ENCODE measurements around the gene CAMTA1.

Gene CAMTA1

GRCh38 chr1:7438921-7439655 is 653.8 kb downstream of the CAMTA1 start:
- Histone ChIP-seq H3K27ac (ENCODE audit: low read depth, low read length) (no peak overlapping the region), H3K9me2 (replicated peaks; ENCODE audit: insufficient read depth, low read length) (no peaks in the 10 kb centered on the region), H3K4me3 (ENCODE audit: insufficient read depth, low read length, poor library complexity, severe bottlenecking) (no peak overlapping the region), H4K20me1 (ENCODE audit: low read depth, low read length) (no peaks in the 10 kb centered on the region), H2AFZ (ENCODE audit: low read depth, low read length, severe bottlenecking) (no peak overlapping the region), H3K36me3 (ENCODE audit: low read length) (no peaks in the 10 kb centered on the region), H3K9me3 (ENCODE audit: insufficient read depth, low read length) (no peaks in the 10 kb centered on the region), H3K9ac (ENCODE audit: low read length) (no peak overlapping the region), H3K4me2 (ENCODE audit: low read depth, low read length, poor library complexity, severe bottlenecking) (no peak overlapping the region), H3K79me2 (ENCODE audit: insufficient read depth, low read length) (no peaks in the 10 kb centered on the region), H3K27me3 (ENCODE audit: low read length) (no peaks in the 10 kb centered on the region), H3F3A (ENCODE audit: insufficient read depth) (no peaks in the 10 kb centered on the region)
- TF ChIP-seq CTCF (IDR thresholded peaks at IDR 0.05; ENCODE audit: insufficient read depth, low read length, poor library complexity, severe bottlenecking) (no peak), EZH2phosphoT487 (conservative IDR thresholded peaks at IDR 0.05; ENCODE audit: low read length) (no peak)

- Histone ChIP-seq H3K27ac (ENCODE audit: low read depth, low read length) (no peak overlapping the region), H4K20me1 (ENCODE audit: low read depth, low read length) (no peaks in the 10 kb centered on the region), H3K36me3 (ENCODE audit: low read length) (no peaks in the 10 kb centered on the region), H3K79me2 (ENCODE audit: insufficient read depth, low read length) (no peaks in the 10 kb centered on the region), H3K9ac (ENCODE audit: low read length) (no peak overlapping the region), H3F3A (ENCODE audit: insufficient read depth) (no peaks in the 10 kb centered on the region), H3K9me2 (replicated peaks; ENCODE audit: insufficient read depth, low read length) (no peaks in the 10 kb centered on the region), H3K9me3 (ENCODE audit: insufficient read depth, low read length) (no peaks in the 10 kb centered on the region), H3K27me3 (ENCODE audit: low read length) (no peaks in the 10 kb centered on the region), H3K4me2 (ENCODE audit: low read depth, low read length, poor library complexity, severe bottlenecking) (no peak overlapping the region), H2AFZ (ENCODE audit: low read depth, low read length, severe bottlenecking) (no peak overlapping the region), H3K4me3 (ENCODE audit: insufficient read depth, low read length, poor library complexity, severe bottlenecking) (no peak overlapping the region)
- TF ChIP-seq CTCF (IDR thresholded peaks at IDR 0.05; ENCODE audit: insufficient read depth, low read length, poor library complexity, severe bottlenecking): no peak
- TF ChIP-seq EZH2phosphoT487 (conservative IDR thresholded peaks at IDR 0.05; ENCODE audit: low read length): no peak
These were observed 654.9 kb downstream of the CAMTA1 start for GRCh38 chr1:7440154-7440553.

- no peaks in the 10 kb centered on the region for H3K79me2 ChIP-seq (ENCODE audit: insufficient read depth, low read length)
- no peaks in the 10 kb centered on the region for H3K36me3 ChIP-seq (ENCODE audit: low read length)
- no peaks in the 10 kb centered on the region for H3K9me2 ChIP-seq (replicated peaks; ENCODE audit: insufficient read depth, low read length)
- no peaks in the 10 kb centered on the region for H3K27me3 ChIP-seq (ENCODE audit: low read length)
- H3K4me2 ChIP-seq (ENCODE audit: low read depth, low read length, poor library complexity, severe bottlenecking): no peak overlapping the region
- H3K9ac ChIP-seq (ENCODE audit: low read length): no peak overlapping the region
- TF ChIP-seq EZH2phosphoT487 (conservative IDR thresholded peaks at IDR 0.05; ENCODE audit: low read length): no peak
- no peak for TF ChIP-seq CTCF (IDR thresholded peaks at IDR 0.05; ENCODE audit: insufficient read depth, low read length, poor library complexity, severe bottlenecking)
- no peak overlapping the region for H3K4me3 ChIP-seq (ENCODE audit: insufficient read depth, low read length, poor library complexity, severe bottlenecking)
- no peaks in the 10 kb centered on the region for H3F3A ChIP-seq (ENCODE audit: insufficient read depth)
- no peaks in the 10 kb centered on the region for H4K20me1 ChIP-seq (ENCODE audit: low read depth, low read length)
- no peaks in the 10 kb centered on the region for H3K9me3 ChIP-seq (ENCODE audit: insufficient read depth, low read length)
- H2AFZ ChIP-seq (ENCODE audit: low read depth, low read length, severe bottlenecking): no peak overlapping the region
- no peak overlapping the region for H3K27ac ChIP-seq (ENCODE audit: low read depth, low read length)
These were observed 656.0 kb downstream of the CAMTA1 start for GRCh38 chr1:7441143-7441841.

Data from SU-DHL-6 (cell line).